ENCODE results near the gene CETP. TPM values are rescaled to one million over a fixed set of nuclear protein-coding genes. Genes with fewer than 3 reads are reported as not detected.

Gene CETP
- total and polyA plus RNA-seq, 12 donors: 0.15 to 2.1 (median 0.31) TPM; not detected in 3

- intact Hi-C loops (cut with DNase I): loop anchor here in 2 of 10 donors (5.0 to 10.0 kb wide), 2 partner anchors 46 to 149 kb away; no protein-coding TSS in a partner anchor
- ATAC-seq: no peak
- peaks cover 0 to 96% (median 10%) of the 10 kb centered on the region in 9 donors for H3K36me3 ChIP-seq
Observed at GRCh38 chr16:57023541-57024249, 61.9 kb downstream of the CETP start.

DNA sequence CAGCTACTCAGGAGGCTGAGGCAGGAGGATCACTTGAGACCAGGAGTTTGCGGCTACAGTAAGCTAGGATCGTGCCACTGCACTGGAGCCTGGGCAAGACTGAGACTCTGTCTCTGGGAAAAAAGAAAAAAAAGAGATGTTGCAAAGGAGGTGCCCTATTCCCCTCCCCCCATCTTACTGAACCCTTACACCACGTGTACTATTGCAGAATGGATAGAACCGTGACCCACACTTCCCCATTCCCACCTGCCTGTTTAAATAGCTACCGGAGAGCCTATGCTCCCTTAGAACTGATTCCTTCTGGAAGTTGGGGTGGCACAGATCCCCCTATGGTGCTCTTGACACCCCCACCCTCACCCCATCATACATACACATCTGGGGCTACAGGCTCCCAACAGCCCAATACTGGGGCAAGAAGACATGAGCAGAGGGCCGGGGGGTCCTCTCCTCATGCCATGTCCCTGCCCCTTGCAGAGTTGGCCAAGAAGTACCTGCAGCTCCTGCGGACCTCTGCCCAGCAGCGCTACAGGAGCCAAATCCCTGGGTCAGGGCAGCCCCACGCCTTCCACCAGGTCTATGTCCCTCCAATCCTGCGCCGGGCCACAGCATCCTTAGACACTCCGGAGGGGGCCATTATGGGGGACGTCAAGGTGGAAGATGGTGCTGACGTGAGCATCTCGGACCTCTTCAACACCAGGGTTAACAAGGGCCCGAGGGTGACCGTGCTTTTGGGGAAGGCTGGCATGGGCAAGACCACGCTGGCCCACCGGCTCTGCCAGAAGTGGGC lies 63.3 kb downstream of the CETP start:
- Histone ChIP-seq H3K27me3 (no peaks in the 10 kb centered on the region), H3K4me3 (no peak overlapping the region), H3K4me1 (peaks cover 0 to 50% (median 0%) of the 10 kb centered on the region in 9 donors), H3K36me3 (peaks cover 0 to 96% (median 10%) of the 10 kb centered on the region in 9 donors), H3K27ac (no peak overlapping the region), H3K9me3 (no peaks in the 10 kb centered on the region)
- no peak for DNase-seq
- peak in 2 of 8 donors; percentile 17 to 26 for ATAC-seq
- 91 to 95% methylated on average over 19 of the region's 19 CpGs for WGBS, 2 donors
- TF ChIP-seq CTCF (IDR thresholded peaks at IDR 0.05): no peak
- intact Hi-C loops (cut with DNase I): loop anchor here in 2 of 10 donors (5.0 to 10.0 kb wide), 2 partner anchors 48 to 150 kb away; no protein-coding TSS in a partner anchor

More at GRCh38 chr16:57023541-57024249, 61.9 kb downstream of the CETP start:
- Histone ChIP-seq H3K4me3 (no peak overlapping the region), H3K4me1 (peaks cover 0 to 50% (median 0%) of the 10 kb centered on the region in 9 donors), H3K9me3 (peaks cover 0 to 6% (median 0%) of the 10 kb centered on the region in 11 donors), H3K27ac (peak overlapping the region in 1 of 10 donors; percentile 50), H3K27me3 (no peaks in the 10 kb centered on the region)
- 87 to 98% methylated on average over 8 of the region's 8 CpGs for WGBS, 2 donors
- TF ChIP-seq CTCF (IDR thresholded peaks at IDR 0.05): no peak
- no peak for DNase-seq

GRCh38 chr16:57025941-57026777 lies 64.4 kb downstream of the CETP start:
- 90 to 93% methylated on average over 21 of the region's 21 CpGs for WGBS, 2 donors
- ATAC-seq: peak in 1 of 8 donors; percentile 25
- H3K27ac ChIP-seq: no peak overlapping the region
- DNase-seq: no peak
- TF ChIP-seq CTCF (IDR thresholded peaks at IDR 0.05): no peak
- H3K4me1 ChIP-seq: peaks cover 0 to 52% (median 0%) of the 10 kb centered on the region in 9 donors
- H3K4me3 ChIP-seq: no peak overlapping the region
- H3K9me3 ChIP-seq: no peaks in the 10 kb centered on the region
- no peaks in the 10 kb centered on the region for H3K27me3 ChIP-seq
- intact Hi-C loops (cut with DNase I): loop anchor here in 1 of 10 donors (10.0 kb wide), 1 partner anchor 151 kb away; no protein-coding TSS in a partner anchor
- peaks cover 0 to 93% (median 10%) of the 10 kb centered on the region in 9 donors for H3K36me3 ChIP-seq

- no peaks in the 10 kb centered on the region for H3K9me3 ChIP-seq
- H3K27ac ChIP-seq: no peak overlapping the region
- H3K36me3 ChIP-seq: peaks cover 0 to 93% (median 8%) of the 10 kb centered on the region in 9 donors
- no peak for TF ChIP-seq CTCF (IDR thresholded peaks at IDR 0.05)
- intact Hi-C loops (cut with DNase I): loop anchor here in 1 of 10 donors (10.0 kb wide), 1 partner anchor 152 kb away; no protein-coding TSS in a partner anchor
- peaks cover 0 to 56% (median 0%) of the 10 kb centered on the region in 9 donors for H3K4me1 ChIP-seq
- WGBS, 2 donors: 82 to 89% methylated on average over 3 of the region's 3 CpGs
- no peak overlapping the region for H3K4me3 ChIP-seq
- no peak for ATAC-seq
- H3K27me3 ChIP-seq: no peaks in the 10 kb centered on the region
- DNase-seq: no peak
Observed at GRCh38 chr16:57026778-57027062, 65.0 kb downstream of the CETP start.
